ENCODE measurements around the gene SOAT2. TPM values are rescaled to one million over a fixed set of nuclear protein-coding genes. Genes with fewer than 3 reads are reported as not detected.

The SOAT2 gene
- polyA plus RNA-seq, 1 donor (not counting 4 experiments of a cell fraction or from before 2014, with no cell fraction given), result not detected

- peaks cover 5% of the 10 kb centered on the region for H3K9me1 ChIP-seq (ENCODE audit: control insufficient read depth, extremely low read depth, insufficient read depth, low read length)
- H3K36me3 ChIP-seq (ENCODE audit: control insufficient read depth in 2 of 2, extremely low read depth in 1 of 2, insufficient read depth in 2 of 2, low read length in 2 of 2), result peaks cover 21 to 31% of the 10 kb centered on the region in 2 experiments
- TF ChIP-seq EZH2 (IDR thresholded peaks at IDR 0.05; ENCODE audit: low read length) (no peak), CTCF (optimal IDR thresholded peaks at IDR 0.05 in 1 of 3, IDR thresholded peaks at IDR 0.05 in 1 of 3, conservative IDR thresholded peaks at IDR 0.05 in 1 of 3; ENCODE audit: extremely low read depth in 1 of 3, insufficient read depth in 2 of 3, low read length in 3 of 3) (no peak)
- H3K9ac ChIP-seq (ENCODE audit: control insufficient read depth, extremely low read depth, insufficient read depth, low read length), result no peak overlapping the region
- no peak overlapping the region for H3K27ac ChIP-seq (ENCODE audit: control insufficient read depth, insufficient read depth, low read length)
- H3K4me1 ChIP-seq (ENCODE audit: control insufficient read depth, extremely low read depth, insufficient read depth, low read length), result peaks cover 36% of the 10 kb centered on the region
- no peak overlapping the region for H3K4me2 ChIP-seq (ENCODE audit: control insufficient read depth, extremely low read depth, insufficient read depth, low read depth, low read length)
- H3K9me3 ChIP-seq (ENCODE audit: control insufficient read depth, low read depth, low read length), result no peaks in the 10 kb centered on the region
- H3K4me3 ChIP-seq (ENCODE audit: control insufficient read depth in 2 of 3, extremely low read depth in 1 of 3, insufficient read depth in 2 of 3, low read depth in 1 of 3, low read length in 3 of 3), result no peak overlapping the region
- H2AFZ ChIP-seq (ENCODE audit: control insufficient read depth, low read length), result no peak overlapping the region
- dilution Hi-C loops (cut with MboI; ENCODE audit: extremely low pct_ligation_motif_present, low sequenced_read_pairs), result no loop called here
- H3K27me3 ChIP-seq (ENCODE audit: control insufficient read depth, extremely low read depth, insufficient read depth, low read length), result no peaks in the 10 kb centered on the region
- FAIRE-seq (no peak), DNase-seq (ENCODE audit: low read depth, low spot score) (no peak)
- peaks cover 11% of the 10 kb centered on the region for H3K79me2 ChIP-seq (ENCODE audit: control insufficient read depth, insufficient read depth, low read length)
- no peaks in the 10 kb centered on the region for H4K20me1 ChIP-seq (ENCODE audit: control insufficient read depth, extremely low read depth, insufficient read depth, low read length)
These were observed 26.8 kb upstream of the SOAT2 start for GRCh38 chr12:53076461-53076860.

GRCh38 chr12:53077030-53077429 lies 26.3 kb upstream of the SOAT2 start:
- no peak overlapping the region for H3K9ac ChIP-seq (ENCODE audit: control insufficient read depth, extremely low read depth, insufficient read depth, low read length)
- no peaks in the 10 kb centered on the region for H4K20me1 ChIP-seq (ENCODE audit: control insufficient read depth, extremely low read depth, insufficient read depth, low read length)
- H3K27ac ChIP-seq (ENCODE audit: control insufficient read depth, insufficient read depth, low read length), result no peak overlapping the region
- no peak overlapping the region for H2AFZ ChIP-seq (ENCODE audit: control insufficient read depth, low read length)
- TF ChIP-seq CTCF (optimal IDR thresholded peaks at IDR 0.05 in 1 of 3, IDR thresholded peaks at IDR 0.05 in 1 of 3, conservative IDR thresholded peaks at IDR 0.05 in 1 of 3; ENCODE audit: extremely low read depth in 1 of 3, insufficient read depth in 2 of 3, low read length in 3 of 3), result no peak
- TF ChIP-seq EZH2 (IDR thresholded peaks at IDR 0.05; ENCODE audit: low read length), result no peak
- H3K4me2 ChIP-seq (ENCODE audit: control insufficient read depth, extremely low read depth, insufficient read depth, low read depth, low read length), result no peak overlapping the region
- dilution Hi-C loops (cut with MboI; ENCODE audit: extremely low pct_ligation_motif_present, low sequenced_read_pairs), result no loop called here
- H3K9me3 ChIP-seq (ENCODE audit: control insufficient read depth, low read depth, low read length), result no peaks in the 10 kb centered on the region
- DNase-seq (ENCODE audit: low read depth, low spot score), result no peak
- H3K79me2 ChIP-seq (ENCODE audit: control insufficient read depth, insufficient read depth, low read length), result peaks cover 11% of the 10 kb centered on the region
- no peak overlapping the region for H3K4me3 ChIP-seq (ENCODE audit: control insufficient read depth in 2 of 3, extremely low read depth in 1 of 3, insufficient read depth in 2 of 3, low read depth in 1 of 3, low read length in 3 of 3)
- H3K9me1 ChIP-seq (ENCODE audit: control insufficient read depth, extremely low read depth, insufficient read depth, low read length), result peaks cover 3% of the 10 kb centered on the region
- peaks cover 30% of the 10 kb centered on the region for H3K4me1 ChIP-seq (ENCODE audit: control insufficient read depth, extremely low read depth, insufficient read depth, low read length)
- no peak for FAIRE-seq
- no peaks in the 10 kb centered on the region for H3K27me3 ChIP-seq (ENCODE audit: control insufficient read depth, extremely low read depth, insufficient read depth, low read length)
- peaks cover 21 to 30% of the 10 kb centered on the region in 2 experiments for H3K36me3 ChIP-seq (ENCODE audit: control insufficient read depth in 2 of 2, extremely low read depth in 1 of 2, insufficient read depth in 2 of 2, low read length in 2 of 2)

All from keratinocyte (primary cell).